Left lung (tissue), 10 donors: Measurements from ENCODE around the gene CLDN18. TPM values are rescaled to one million over a fixed set of nuclear protein-coding genes. Genes with fewer than 3 reads are reported as not detected.

ENCODE experiments used
- ATAC-seq: fragments of 200-7000 bp; cut with Tn5 transposase; one replicate; pipeline ENCODE4 v1.9.1; 2020; ENCODE audit warnings: moderate library complexity
- DNase-seq, 4 donors: peaks; one replicate each; pipeline ENCODE4 v3.0.0-alpha.2; 2013 to 2020
- H3K27ac ChIP-seq, 2 donors: fragments of 200-600 bp; sonication (generic) in 1 of 2; one replicate each; pipeline versions ENCODE4 v1.5.0 to v1.8.0; 2020 to 2021
- H3K27me3 ChIP-seq, 2 donors: fragments of 200-600 bp; sonication (generic) in 1 of 2; one replicate each; pipeline versions ENCODE4 v1.5.0 to v1.8.0; 2020 to 2021
- H3K36me3 ChIP-seq, 2 donors: fragments of 200-600 bp; sonication (generic) in 1 of 2; one replicate each; pipeline versions ENCODE4 v1.5.0 to v1.8.0; 2020 to 2021
- H3K4me1 ChIP-seq, 2 donors: fragments of 200-600 bp; one replicate each; pipeline ENCODE4 v1.8.0; 2021
- H3K4me3 ChIP-seq, 2 donors: fragments of 200-600 bp; sonication (generic) in 1 of 2; one replicate each; pipeline versions ENCODE4 v1.5.0 to v1.8.0; 2020 to 2021; ENCODE audit warnings: mild to moderate bottlenecking in 1 of 2
- H3K9me3 ChIP-seq, 2 donors: fragments of 200-600 bp; sonication (generic) in 1 of 2; one replicate each; pipeline versions ENCODE4 v1.5.0 to v1.8.0; 2020 to 2021
- intact Hi-C, 2 donors: fragments of 100-400 bp; cut with DNase I; formaldehyde crosslinking; loops; one replicate each; pipeline versions ENCODE4 v1.11.2 to v1.14.2; 2022
- polyA plus RNA-seq, 6 donors: library from polyadenylated mRNA; unstranded; fragments of 120-200 nt; gene quantifications; one replicate each; pipeline ENCODE4 v1.2.1, GENCODE V29; 2013; ENCODE audit not compliant: insufficient read length in 6 of 6
- total RNA-seq, 2 donors: library from RNA; stranded (reverse); fragmentation: NEBNext Ultra II Directional; extraction: Animal tissue kit (Norgen Biotek cat#: 25700); gene quantifications; one replicate each; pipeline ENCODE4 v1.2.1, GENCODE V29; 2021
- TF ChIP-seq, protein P1 (sequence below), 2 donors: fragments of 200-600 bp; sonication (generic) in 1 of 2; IDR thresholded peaks; one replicate each; pipeline versions ENCODE4 v1.5.0 to v1.8.0; 2021; ENCODE audit warnings: antibody characterized with exemption in 2 of 2
- donor health status: DM: no; HTN: yes; CAD: no.
- donor health status: DM: no; HTN: no; CAD: no.

Gene CLDN18
- total and polyA plus RNA-seq, 8 donors: 53.1 to 354 (median 65.4) TPM

- DNase-seq (no peak), ATAC-seq (peak; percentile 39)
- Histone ChIP-seq H3K4me1 (no peaks in the 10 kb centered on the region), H3K27ac (no peak overlapping the region), H3K4me3 (no peak overlapping the region), H3K27me3 (no peaks in the 10 kb centered on the region), H3K9me3 (peaks cover 0 to 5% of the 10 kb centered on the region in 2 donors), H3K36me3 (no peaks in the 10 kb centered on the region)
- intact Hi-C loops: no loop called here
- TF ChIP-seq, protein P1, sequence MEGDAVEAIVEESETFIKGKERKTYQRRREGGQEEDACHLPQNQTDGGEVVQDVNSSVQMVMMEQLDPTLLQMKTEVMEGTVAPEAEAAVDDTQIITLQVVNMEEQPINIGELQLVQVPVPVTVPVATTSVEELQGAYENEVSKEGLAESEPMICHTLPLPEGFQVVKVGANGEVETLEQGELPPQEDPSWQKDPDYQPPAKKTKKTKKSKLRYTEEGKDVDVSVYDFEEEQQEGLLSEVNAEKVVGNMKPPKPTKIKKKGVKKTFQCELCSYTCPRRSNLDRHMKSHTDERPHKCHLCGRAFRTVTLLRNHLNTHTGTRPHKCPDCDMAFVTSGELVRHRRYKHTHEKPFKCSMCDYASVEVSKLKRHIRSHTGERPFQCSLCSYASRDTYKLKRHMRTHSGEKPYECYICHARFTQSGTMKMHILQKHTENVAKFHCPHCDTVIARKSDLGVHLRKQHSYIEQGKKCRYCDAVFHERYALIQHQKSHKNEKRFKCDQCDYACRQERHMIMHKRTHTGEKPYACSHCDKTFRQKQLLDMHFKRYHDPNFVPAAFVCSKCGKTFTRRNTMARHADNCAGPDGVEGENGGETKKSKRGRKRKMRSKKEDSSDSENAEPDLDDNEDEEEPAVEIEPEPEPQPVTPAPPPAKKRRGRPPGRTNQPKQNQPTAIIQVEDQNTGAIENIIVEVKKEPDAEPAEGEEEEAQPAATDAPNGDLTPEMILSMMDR (IDR thresholded peaks at IDR 0.05): no peak
Measured at GRCh38 chr3:137988982-137989381, 21.0 kb upstream of the CLDN18 start.

GRCh38 chr3:137990427-137990826 lies 19.5 kb upstream of the CLDN18 start:
- no peak overlapping the region for H3K4me3 ChIP-seq
- ATAC-seq (no peak), DNase-seq (no peak)
- intact Hi-C loops: no loop called here
- H3K4me1 ChIP-seq: no peaks in the 10 kb centered on the region
- H3K27me3 ChIP-seq: no peaks in the 10 kb centered on the region
- no peaks in the 10 kb centered on the region for H3K36me3 ChIP-seq
- H3K9me3 ChIP-seq: peaks cover 0 to 14% of the 10 kb centered on the region in 2 donors
- TF ChIP-seq, protein P1 (IDR thresholded peaks at IDR 0.05): no peak
- no peak overlapping the region for H3K27ac ChIP-seq

- H3K9me3 ChIP-seq: peaks cover 0 to 15% of the 10 kb centered on the region in 2 donors
- TF ChIP-seq, protein P1 (IDR thresholded peaks at IDR 0.05): no peak
- H3K4me1 ChIP-seq: no peaks in the 10 kb centered on the region
- no peak overlapping the region for H3K27ac ChIP-seq
- no peak for DNase-seq
- H3K4me3 ChIP-seq: no peak overlapping the region
- intact Hi-C loops: no loop called here
- no peak for ATAC-seq
- H3K27me3 ChIP-seq: no peaks in the 10 kb centered on the region
- H3K36me3 ChIP-seq: no peaks in the 10 kb centered on the region
Measured at GRCh38 chr3:137992592-137992991, 17.4 kb upstream of the CLDN18 start.

DNA sequence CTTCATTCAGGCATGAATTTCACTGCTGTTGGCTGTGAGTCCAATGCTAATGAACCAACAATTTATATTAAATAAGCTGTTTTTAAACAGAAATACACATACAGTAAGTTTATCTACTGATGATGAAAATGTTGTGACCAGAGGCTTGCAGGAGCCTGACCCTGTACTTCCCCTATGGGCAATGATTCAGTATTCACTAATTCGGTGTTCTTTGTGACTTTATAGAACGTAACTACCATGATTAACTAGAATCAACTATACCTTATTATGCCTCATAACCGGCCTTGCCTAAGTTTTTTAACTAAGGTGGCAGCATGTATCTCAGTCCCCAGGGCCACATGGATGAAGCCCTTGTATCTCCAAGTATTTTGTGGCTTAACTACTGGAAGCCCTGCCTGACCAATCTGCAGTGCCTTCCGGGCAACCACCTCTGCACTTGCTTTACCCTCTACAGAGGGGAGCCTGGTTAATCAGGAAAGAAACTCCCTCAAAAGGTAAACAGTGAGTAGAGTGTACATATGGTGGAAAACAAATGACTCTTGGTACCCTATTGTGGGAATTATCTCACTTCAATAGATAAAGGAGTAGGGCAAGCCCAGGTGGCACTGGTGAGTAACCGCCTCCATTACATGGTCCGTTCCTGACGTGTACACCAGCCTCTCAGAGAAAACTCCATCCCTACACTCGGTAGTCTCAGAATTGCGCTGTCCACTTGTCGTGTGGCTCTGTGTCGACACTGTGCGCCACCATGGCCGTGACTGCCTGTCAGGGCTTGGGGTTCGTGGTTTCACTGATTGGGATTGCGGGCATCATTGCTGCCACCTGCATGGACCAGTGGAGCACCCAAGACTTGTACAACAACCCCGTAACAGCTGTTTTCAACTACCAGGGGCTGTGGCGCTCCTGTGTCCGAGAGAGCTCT lies 11.6 kb upstream of the CLDN18 start:
- H3K36me3 ChIP-seq: no peaks in the 10 kb centered on the region
- ATAC-seq: no peak
- DNase-seq: no peak
- H3K4me3 ChIP-seq: no peak overlapping the region
- H3K27ac ChIP-seq: no peak overlapping the region
- intact Hi-C loops: no loop called here
- TF ChIP-seq, protein P1 (IDR thresholded peaks at IDR 0.05): no peak
- no peaks in the 10 kb centered on the region for H3K27me3 ChIP-seq
- peaks cover 0 to 15% of the 10 kb centered on the region in 2 donors for H3K9me3 ChIP-seq
- H3K4me1 ChIP-seq: no peaks in the 10 kb centered on the region

DNA sequence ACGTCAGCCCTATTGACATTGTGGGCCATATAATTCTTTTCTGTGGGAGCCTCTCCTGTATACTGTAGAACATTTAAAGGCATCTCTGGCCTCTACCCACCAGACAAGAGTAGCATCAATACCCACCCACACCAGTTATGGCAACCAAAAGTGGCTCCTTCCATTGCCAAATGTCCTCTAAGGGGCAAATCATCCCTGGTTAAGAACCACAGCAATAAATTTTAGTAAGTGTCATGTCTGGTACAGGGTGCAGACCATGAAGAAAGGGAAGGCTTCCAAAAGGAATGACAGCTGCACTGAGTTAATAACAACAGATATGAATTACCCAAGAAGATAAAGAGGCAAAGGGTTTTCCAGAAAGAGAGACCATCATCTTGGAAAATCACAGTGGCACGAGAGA lies 6.9 kb upstream of the CLDN18 start:
- Histone ChIP-seq H3K27me3 (no peaks in the 10 kb centered on the region), H3K4me3 (no peak overlapping the region), H3K4me1 (no peaks in the 10 kb centered on the region), H3K36me3 (no peaks in the 10 kb centered on the region), H3K9me3 (no peaks in the 10 kb centered on the region), H3K27ac (no peak overlapping the region)
- ATAC-seq (no peak), DNase-seq (no peak)
- intact Hi-C loops: no loop called here
- TF ChIP-seq, protein P1 (IDR thresholded peaks at IDR 0.05): no peak
